ENCODE results near the gene WFDC1.

WFDC1 gene

DNA sequence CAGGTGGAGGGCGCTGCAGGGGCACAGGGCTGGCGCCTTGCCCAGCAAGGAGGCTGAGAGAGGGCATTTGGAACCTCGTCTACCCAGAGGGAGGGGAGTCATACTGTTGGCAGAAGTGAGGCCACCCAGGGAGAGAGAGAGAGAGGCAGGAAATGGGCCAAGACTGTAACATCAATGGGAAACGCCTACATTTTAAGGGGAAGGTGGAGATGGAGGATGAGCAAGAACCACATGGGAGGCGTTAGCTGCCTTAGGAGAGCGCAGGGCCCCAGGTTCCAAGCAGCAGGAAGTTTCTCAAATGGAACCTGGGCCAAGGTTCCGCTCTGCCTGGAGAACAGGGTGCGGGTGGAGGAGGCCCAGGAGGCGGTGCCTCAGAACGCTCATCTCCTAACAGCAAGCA, 2.7 kb upstream of the WFDC1 start:
- no peak overlapping the region for H3K27ac ChIP-seq
- no peak for TF ChIP-seq ZFX (IDR thresholded peaks at IDR 0.05; ENCODE audit: borderline replicate concordance)
- TF ChIP-seq, protein P1, sequence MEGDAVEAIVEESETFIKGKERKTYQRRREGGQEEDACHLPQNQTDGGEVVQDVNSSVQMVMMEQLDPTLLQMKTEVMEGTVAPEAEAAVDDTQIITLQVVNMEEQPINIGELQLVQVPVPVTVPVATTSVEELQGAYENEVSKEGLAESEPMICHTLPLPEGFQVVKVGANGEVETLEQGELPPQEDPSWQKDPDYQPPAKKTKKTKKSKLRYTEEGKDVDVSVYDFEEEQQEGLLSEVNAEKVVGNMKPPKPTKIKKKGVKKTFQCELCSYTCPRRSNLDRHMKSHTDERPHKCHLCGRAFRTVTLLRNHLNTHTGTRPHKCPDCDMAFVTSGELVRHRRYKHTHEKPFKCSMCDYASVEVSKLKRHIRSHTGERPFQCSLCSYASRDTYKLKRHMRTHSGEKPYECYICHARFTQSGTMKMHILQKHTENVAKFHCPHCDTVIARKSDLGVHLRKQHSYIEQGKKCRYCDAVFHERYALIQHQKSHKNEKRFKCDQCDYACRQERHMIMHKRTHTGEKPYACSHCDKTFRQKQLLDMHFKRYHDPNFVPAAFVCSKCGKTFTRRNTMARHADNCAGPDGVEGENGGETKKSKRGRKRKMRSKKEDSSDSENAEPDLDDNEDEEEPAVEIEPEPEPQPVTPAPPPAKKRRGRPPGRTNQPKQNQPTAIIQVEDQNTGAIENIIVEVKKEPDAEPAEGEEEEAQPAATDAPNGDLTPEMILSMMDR (IDR thresholded peaks at IDR 0.05) = no peak

DNA sequence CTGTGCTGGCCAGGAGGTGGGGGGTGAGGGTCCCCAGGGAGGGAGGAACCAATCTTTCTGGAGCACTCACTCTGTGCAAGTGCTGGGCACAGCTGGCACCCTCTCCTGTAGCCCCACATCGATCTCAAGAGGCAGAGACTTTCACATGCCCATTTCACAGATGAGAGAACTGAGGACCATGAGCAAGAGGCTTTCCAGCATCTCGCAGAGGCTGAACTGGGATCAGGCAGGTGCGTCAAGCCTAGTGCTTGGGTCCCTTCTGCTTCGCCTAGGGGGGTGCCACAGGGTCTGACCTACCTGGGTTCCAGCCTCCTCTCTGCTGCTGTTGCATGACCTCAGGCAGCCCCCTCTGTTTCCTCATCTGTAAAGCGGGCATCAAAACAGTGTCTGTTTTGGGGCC, 1.3 kb upstream of the WFDC1 start:
- H3K27ac ChIP-seq = no peak overlapping the region
- no peak for TF ChIP-seq ZFX (IDR thresholded peaks at IDR 0.05; ENCODE audit: borderline replicate concordance)
- TF ChIP-seq, protein P1 (IDR thresholded peaks at IDR 0.05) = no peak

DNA sequence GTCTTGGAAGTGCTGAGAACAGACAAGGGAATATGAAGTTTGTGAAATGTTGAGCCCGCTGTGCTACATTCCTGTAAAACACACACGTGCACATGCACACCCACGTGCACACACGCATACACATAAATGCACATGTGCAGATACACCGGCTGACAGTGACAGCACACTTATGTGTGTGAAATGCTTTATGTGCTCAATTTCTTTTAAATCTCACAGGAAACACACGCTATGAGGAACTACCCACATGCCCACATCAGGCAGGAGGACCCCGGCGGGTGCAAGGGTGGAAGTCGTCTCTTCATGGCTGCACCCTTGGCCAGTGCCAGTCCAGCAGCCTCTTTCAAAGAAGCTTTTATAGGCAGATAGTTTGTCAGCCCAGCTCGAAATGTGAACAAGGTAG, 561 bp upstream of the WFDC1 start:
- TF ChIP-seq ZFX (IDR thresholded peaks at IDR 0.05; ENCODE audit: borderline replicate concordance) = no peak
- TF ChIP-seq, protein P1 (IDR thresholded peaks at IDR 0.05) = no peak
- H3K27ac ChIP-seq = no peak overlapping the region

DNA sequence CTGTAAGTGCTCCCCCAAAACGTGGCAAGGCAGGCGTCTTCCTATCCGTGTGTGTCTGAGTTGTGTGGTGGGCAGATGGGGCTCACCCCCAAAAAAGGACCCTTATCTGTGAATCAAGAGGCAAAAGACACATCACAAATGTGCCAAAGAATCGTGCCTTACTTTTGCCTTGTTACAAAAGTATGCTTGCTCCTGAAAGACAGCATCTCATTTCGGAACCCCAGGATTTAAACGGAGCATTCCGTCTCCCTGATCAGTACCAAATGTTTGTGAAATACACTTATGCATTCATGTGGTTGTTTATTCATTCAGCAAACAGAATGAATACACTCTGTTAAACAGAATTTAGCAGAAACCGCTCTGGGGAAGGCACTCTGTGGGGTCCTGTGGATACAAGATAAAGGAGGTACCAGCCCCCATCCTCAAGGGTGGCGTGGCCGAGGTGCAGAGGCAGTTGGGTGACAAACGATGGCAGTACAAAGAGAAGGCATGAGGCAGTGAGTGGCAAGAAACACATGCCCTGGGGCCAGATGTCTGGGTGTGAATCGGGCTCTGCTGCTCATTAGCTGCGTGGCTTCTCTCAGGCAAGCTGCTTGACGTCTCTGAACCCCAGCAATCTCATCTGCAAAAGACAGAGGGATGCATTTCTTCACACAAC, 654 bp downstream of the WFDC1 start:
- no peak overlapping the region for H3K27ac ChIP-seq
- TF ChIP-seq ZFX (IDR thresholded peaks at IDR 0.05; ENCODE audit: borderline replicate concordance) = no peak
- TF ChIP-seq, protein P1 (IDR thresholded peaks at IDR 0.05) = no peak

DNA sequence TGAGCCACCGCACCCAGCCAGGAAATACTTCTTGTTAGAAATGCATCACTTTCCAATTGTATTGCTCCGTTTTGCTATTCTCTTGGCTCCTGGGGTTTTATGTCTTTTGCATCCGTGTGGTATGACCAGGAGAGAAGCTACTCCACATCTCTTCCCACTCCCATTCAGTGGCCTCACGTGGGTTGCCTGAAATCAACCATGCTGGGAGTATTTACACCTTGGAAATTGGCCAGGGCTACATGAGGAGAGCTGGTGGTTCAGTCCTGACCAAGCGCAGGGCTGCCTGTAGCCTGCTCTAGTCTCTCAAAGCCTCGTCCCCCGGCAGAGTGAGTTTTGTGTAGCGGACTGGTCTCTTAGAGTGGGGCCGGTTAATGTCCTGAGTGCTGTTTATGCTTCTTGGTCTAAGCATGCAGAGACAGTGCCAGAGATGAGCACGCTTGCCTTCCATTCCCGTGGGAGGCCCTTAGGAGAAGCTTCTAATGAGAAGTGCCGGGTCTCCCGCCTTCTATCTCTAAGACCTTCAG, 3.8 kb downstream of the WFDC1 start:
- TF ChIP-seq ZFX (IDR thresholded peaks at IDR 0.05; ENCODE audit: borderline replicate concordance) = no peak
- TF ChIP-seq, protein P1 (IDR thresholded peaks at IDR 0.05) = no peak
- H3K27ac ChIP-seq = no peak overlapping the region

DNA sequence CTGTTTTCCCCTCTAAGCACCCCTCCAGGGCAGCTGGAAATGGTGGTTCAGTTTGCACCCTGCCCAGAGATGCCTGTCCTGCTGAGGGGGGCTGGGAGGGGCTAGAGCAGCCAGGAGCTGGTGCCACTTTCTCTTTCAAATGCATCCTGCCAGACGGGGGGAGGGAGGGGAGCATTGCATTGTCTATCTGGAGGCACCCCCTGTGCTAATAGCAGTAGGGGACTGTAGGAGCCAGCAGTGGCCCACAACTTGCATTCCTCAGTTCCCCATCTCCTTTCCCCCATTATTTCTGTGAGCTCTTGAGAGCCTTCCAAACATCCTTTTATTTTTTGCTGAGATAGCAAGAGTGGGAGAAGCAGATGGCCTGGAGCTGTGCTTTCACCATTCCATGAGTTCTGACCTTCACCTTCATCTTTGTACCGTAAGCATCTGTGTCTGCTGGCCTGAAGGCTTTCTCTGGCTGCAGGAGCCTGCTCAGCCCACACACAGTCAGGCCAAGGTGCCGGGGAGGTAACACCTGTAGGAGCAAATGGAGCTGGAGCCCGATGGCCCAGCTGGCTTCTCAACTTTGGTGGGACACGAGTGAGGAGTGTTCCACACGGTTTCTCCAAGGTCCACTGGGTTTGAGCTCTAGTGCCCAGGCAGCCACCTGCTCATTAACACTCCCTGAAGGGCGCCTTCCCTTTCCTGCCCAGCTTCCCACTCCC, 5.2 kb downstream of the WFDC1 start:
- no peak overlapping the region for H3K27ac ChIP-seq
- TF ChIP-seq, protein P1 (IDR thresholded peaks at IDR 0.05) = no peak
- no peak for TF ChIP-seq ZFX (IDR thresholded peaks at IDR 0.05; ENCODE audit: borderline replicate concordance)
